Brain microvascular endothelial cell (primary cell): ENCODE results near the gene BHLHA9.

Experiments used
- DNase-seq: peaks from one replicate; pipeline ENCODE4 v3.0.0-alpha.2; 2020
- H3K27ac ChIP-seq: fragments of 250-450 bp; sonication (Bioruptor Pico); 2 replicates; pipeline ENCODE4 v1.5.1; 2020; ENCODE audit warnings: mild to moderate bottlenecking, moderate library complexity
- H3K27me3 ChIP-seq: fragments of 250-450 bp; sonication (Bioruptor Pico); replicated peaks from 2 replicates; pipeline ENCODE4 v1.5.1; 2020; ENCODE audit warnings: mild to moderate bottlenecking
- H3K36me3 ChIP-seq: fragments of 250-450 bp; sonication (Bioruptor Pico); replicated peaks from 2 replicates; pipeline ENCODE4 v1.5.1; 2020; ENCODE audit warnings: mild to moderate bottlenecking
- H3K4me3 ChIP-seq: 2 replicates; pipeline ENCODE4 v1.5.1; 2011; ENCODE audit warnings: low read depth, mild to moderate bottlenecking, control low read depth, low read length, moderate library complexity
- CTCF ChIP-seq: IDR thresholded peaks from 2 replicates; pipeline ENCODE4 v1.5.1; 2011; ENCODE audit warnings: low read depth, mild to moderate bottlenecking, moderate library complexity, low read length, control low read depth, inconsistent platforms; ENCODE audit errors: missing control alignments
- in situ Hi-C: cut with HindIII; loops from 2 replicates; pipeline ENCODE4 v1.10.0; 2017; ENCODE audit warnings: low sequenced_read_pairs, low pct_ligation_motif_present

BHLHA9 gene

GRCh38 chr17:1315409-1315808, 45.2 kb downstream of the BHLHA9 start:
- H3K27me3 ChIP-seq, result peaks cover 10% of the 10 kb centered on the region
- no peak overlapping the region for H3K27ac ChIP-seq
- TF ChIP-seq CTCF, result no peak
- in situ Hi-C loops, result no loop called here
- no peak for DNase-seq
- H3K36me3 ChIP-seq, result no peaks in the 10 kb centered on the region
- H3K4me3 ChIP-seq, result no peak overlapping the region

DNA sequence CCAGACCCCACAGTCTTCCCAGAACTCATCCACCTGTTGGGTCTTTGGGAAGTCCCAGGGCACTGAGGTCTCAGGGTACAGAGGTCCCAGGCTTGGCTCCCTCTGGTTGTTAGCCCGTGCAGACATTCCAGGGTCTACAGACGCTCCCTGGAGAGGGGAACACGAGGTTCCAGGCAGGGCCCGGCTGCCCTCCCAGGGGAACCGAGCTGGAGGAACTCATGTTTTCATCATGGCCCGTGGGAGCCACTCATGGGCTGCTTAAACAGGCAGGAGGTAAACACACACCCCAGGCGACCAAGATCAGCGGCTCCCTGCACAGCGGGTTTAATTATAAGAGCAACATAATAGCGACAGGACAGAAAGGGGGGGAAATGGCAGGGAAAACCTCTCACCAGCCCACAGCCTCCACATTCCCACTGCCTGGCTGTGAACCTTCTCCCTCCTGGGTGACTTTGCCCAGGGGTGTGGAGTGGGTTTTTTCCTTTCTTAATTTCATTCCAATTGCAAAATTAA, 45.7 kb downstream of the BHLHA9 start:
- no peaks in the 10 kb centered on the region for H3K36me3 ChIP-seq
- H3K27me3 ChIP-seq, result peaks cover 10% of the 10 kb centered on the region
- no peak for TF ChIP-seq CTCF
- in situ Hi-C loops, result no loop called here
- H3K4me3 ChIP-seq, result no peak overlapping the region
- DNase-seq, result no peak
- H3K27ac ChIP-seq, result no peak overlapping the region
